Activated CD4-positive, alpha-beta memory T cell treated with anti-CD3 and anti-CD28 coated beads for 36 hours (primary cell): ENCODE measurements around the gene KHDC1L. TPM values are rescaled to one million over a fixed set of nuclear protein-coding genes. Genes with fewer than 3 reads are reported as not detected.

Source experiments
- total RNA-seq, 2 experiments: library from RNA; stranded (reverse); gene quantifications; one replicate each; pipeline ENCODE4 v1.2.3, GENCODE V29; 2021

KHDC1L gene
- total RNA-seq, 2 experiments from 2014 or later = not detected

Other genes starting within 250 kb of the KHDC1L start
- 1 to 10 TPM; 4.0 to 4.6 TPM for gene KHDC1, start 37.7 kb upstream of the KHDC1L start, total RNA-seq
- gene DPPA5, start 128.8 kb upstream of the KHDC1L start, total RNA-seq = not detected
- gene KHDC3L, start 137.2 kb upstream of the KHDC1L start, total RNA-seq = not detected
- gene OOEP, start 144.4 kb upstream of the KHDC1L start, total RNA-seq = under 1 TPM in 1 of 2 experiments, not detected in 1; 0.45 TPM
- under 1 TPM; 0.15 to 0.29 TPM for gene DDX43, start 169.3 kb upstream of the KHDC1L start, total RNA-seq
- gene CGAS, start 226.8 kb upstream of the KHDC1L start, total RNA-seq = 10 to 100 TPM; 37.2 to 38.4 TPM
- 10 to 100 TPM; 40.7 to 47.7 TPM for gene MTO1, start 236.2 kb upstream of the KHDC1L start, total RNA-seq